ENCODE results near the gene GPR55. TPM values are rescaled to one million over a fixed set of nuclear protein-coding genes. Genes with fewer than 3 reads are reported as not detected.

GPR55 gene
- total RNA-seq, 1 experiment from 2014 or later = not detected

GRCh38 chr2:230919240-230919639 lies 5.8 kb downstream of the GPR55 start:
- Histone ChIP-seq H3K9me3 (ENCODE audit: control insufficient read depth, low read depth, low read length) (no peaks in the 10 kb centered on the region), H2AK5ac (ENCODE audit: insufficient read length, low read length) (no peak overlapping the region), H3K23ac (ENCODE audit: insufficient read length, low read depth, low read length) (no peak overlapping the region), H4K91ac (ENCODE audit: insufficient read length, low read depth, low read length) (no peak overlapping the region), H3K9ac (ENCODE audit: extremely low read depth, insufficient read length, low read length) (no peak overlapping the region), H3K4me2 (ENCODE audit: insufficient read depth, insufficient read length, low read length) (no peak overlapping the region), H3K27me3 (ENCODE audit: insufficient read depth, low read length) (no peaks in the 10 kb centered on the region), H2BK120ac (ENCODE audit: low read depth, low read length, poor library complexity, severe bottlenecking) (no peak overlapping the region), H2BK5ac (ENCODE audit: insufficient read length, low read length) (no peak overlapping the region), H4K20me1 (ENCODE audit: control insufficient read depth, insufficient read depth, insufficient read length) (no peaks in the 10 kb centered on the region), H2BK12ac (ENCODE audit: insufficient read length, low read depth, low read length) (no peak overlapping the region), H3T11ph (ENCODE audit: low read length) (no peak overlapping the region), H3K79me1 (ENCODE audit: insufficient read depth, low read depth, low read length, poor library complexity, severe bottlenecking) (no peaks in the 10 kb centered on the region), H4K5ac (ENCODE audit: insufficient read length, low read depth, low read length) (no peak overlapping the region), H2AFZ (ENCODE audit: low read length) (no peak overlapping the region), H3K4me1 (ENCODE audit: insufficient read depth, low read length) (no peaks in the 10 kb centered on the region), H3K27ac (ENCODE audit: insufficient read length, low read depth, low read length) (no peak overlapping the region), H2BK15ac (ENCODE audit: low read depth, low read length) (no peak overlapping the region), H3K56ac (ENCODE audit: insufficient read length, low read depth, low read length) (no peak overlapping the region), H3K79me2 (ENCODE audit: insufficient read depth, low read length) (no peaks in the 10 kb centered on the region), H3K23me2 (ENCODE audit: insufficient read length, low read depth, low read length, poor library complexity, severe bottlenecking) (no peaks in the 10 kb centered on the region), H2BK20ac (ENCODE audit: low read depth, low read length, poor library complexity, severe bottlenecking) (no peak overlapping the region), H3K18ac (ENCODE audit: insufficient read length, low read depth, low read length) (no peak overlapping the region), H4K8ac (replicated peaks; ENCODE audit: insufficient read length, low read depth, low read length) (no peak overlapping the region), H3K4ac (ENCODE audit: low read depth, low read length) (no peak overlapping the region), H3K14ac (ENCODE audit: insufficient read depth, low read length) (no peak overlapping the region)
- DNase-seq = no peak
- Mint-ChIP-seq H3K27ac (no peak overlapping the region), H3K4me1 (no peaks in the 10 kb centered on the region; a peak in 3 of 4 replicates), H3K36me3 (ENCODE audit: insufficient read depth in 1 of 3, low read depth in 3 of 3) (no peaks in the 10 kb centered on the region; a peak in 1 of 7 replicates), H3K27me3 (ENCODE audit: low read depth) (peaks cover 4% of the 10 kb centered on the region), H3K4me3 (no peak overlapping the region), H3K9me3 (no peaks in the 10 kb centered on the region)
- no CpG with 5 or more reads among the region's 2 CpGs for WGBS (ENCODE audit: extremely low coverage, insufficient read length, low lambda C conversion rate)
- no peak for TF ChIP-seq CTCF (conservative IDR thresholded peaks at IDR 0.05)
